Stimulated activated CD4-positive, alpha-beta T cell treated with anti-CD3 and anti-CD28 coated beads, Interleukin-2, amount 100 ng/mL, for 24 hours (primary cell): ENCODE data around the gene PRKAG2.
"Not testable (repeated sequence)": the region's sequence is repeated elsewhere in the genome, so short reads cannot be mapped to it uniquely, and the experiment has no call there.

Experiments used
- DNase-seq, 2 donors: peaks; one replicate each; pipeline ENCODE4 v3.0.0-alpha.2; 2020

PRKAG2 gene

GRCh38 chr7:151599401-151600227, 277.3 kb downstream of the PRKAG2 start:
- peak in 1 of 2 donors; percentile 20 for DNase-seq

- DNase-seq = no peak
These were observed 279.1 kb downstream of the PRKAG2 start for GRCh38 chr7:151597541-151598444.

- no peak for DNase-seq
These were observed 281.1 kb downstream of the PRKAG2 start for GRCh38 chr7:151595702-151596350.

DNA sequence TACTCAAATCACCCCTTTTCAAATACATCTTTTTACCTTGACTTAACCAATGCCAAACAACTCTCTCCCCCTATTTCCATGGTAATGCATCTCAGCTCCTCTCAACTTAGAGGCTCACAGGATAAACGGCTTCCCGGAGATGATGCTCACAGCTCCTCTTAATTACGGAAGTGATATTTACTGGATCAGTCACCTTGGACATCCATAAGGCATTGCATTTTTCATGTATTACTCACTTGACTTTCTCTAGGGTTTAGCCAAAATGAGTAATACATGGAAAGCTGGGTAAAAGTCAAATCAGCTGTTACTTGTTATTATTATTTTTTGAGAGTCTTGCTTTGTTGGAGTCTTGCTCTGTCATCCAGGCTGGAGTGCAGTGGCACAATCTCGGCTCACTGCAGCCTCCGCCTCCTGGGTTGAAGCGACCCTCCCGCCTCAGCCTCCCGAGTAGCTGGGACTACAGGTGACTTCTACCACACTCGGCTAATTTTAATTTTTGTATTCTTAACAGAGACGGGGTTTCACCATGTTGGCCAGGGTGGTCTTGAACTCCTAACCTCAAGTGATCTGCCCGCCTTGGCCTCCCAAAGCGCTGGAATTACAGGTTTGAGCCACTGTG, 283.9 kb downstream of the PRKAG2 start:
- DNase-seq = no peak

DNA sequence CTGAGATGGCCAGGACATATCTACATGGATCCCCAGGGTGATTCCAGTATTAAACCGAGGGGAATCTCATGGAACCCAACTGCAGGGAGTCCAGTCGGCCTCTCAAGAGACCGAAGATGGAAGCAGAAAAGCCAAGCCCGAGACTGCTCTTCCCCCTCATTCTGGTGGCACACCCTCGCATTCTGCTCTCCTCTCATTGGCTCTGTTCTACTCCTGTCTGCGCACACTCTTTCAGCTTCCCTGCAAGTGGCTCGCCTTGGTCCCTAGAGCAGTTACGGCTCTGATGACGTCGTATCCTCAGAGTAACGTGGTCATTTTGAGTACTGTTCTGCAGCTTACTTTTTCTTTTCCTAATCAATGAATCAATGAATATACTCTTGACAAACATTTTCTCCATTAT, 284.6 kb downstream of the PRKAG2 start:
- DNase-seq = no peak

GRCh38 chr7:151591866-151592265, 285.0 kb downstream of the PRKAG2 start:
- DNase-seq = no peak

DNA sequence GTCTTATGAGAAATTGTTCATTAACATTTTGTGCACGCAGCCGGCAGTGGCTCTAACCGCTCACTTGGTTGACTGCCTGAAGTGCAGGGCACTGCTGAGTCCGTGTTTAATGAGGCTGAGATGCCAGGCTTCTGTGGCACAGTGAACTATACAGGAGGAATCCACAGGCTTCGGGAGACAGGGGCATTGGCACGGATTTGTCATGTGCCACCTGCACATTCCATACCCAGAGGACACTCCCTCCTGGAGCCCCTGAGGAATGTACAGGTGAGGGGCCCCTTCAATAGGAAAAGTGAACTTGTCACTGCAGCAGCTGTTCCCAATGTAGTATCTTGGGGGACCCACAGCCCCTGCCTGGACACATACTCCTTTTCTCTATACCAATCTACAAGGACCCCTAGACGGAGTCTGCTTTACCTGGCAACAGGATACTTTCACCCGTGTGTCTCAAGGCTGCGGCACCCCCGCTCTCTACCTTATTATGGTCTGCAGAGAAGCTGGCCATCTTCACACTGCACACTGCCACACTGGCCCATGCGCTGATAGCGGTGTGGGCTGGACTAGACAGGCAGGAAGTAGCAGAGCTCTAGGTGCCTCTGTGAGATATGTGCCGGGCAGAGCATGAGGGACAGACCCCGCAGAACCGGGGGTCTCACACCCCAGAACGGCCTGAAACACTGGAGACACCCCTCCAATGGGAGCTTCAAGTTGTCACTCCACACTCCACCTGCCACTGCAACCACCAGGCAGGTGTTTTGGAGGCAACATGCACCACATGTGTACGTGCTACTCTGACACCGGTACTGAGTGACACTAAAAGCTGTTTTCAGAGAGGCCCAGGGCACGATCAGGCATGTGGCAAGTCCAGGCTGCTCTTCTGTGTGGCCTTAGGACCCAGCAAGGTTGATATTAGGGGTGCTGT, 285.8 kb downstream of the PRKAG2 start:
- DNase-seq = no peak

- DNase-seq = no peak
These were observed 286.7 kb downstream of the PRKAG2 start for GRCh38 chr7:151590071-151590849.

GRCh38 chr7:151588982-151589381, 287.9 kb downstream of the PRKAG2 start:
- DNase-seq = no peak

- no peak for DNase-seq
These were observed 290.2 kb downstream of the PRKAG2 start for GRCh38 chr7:151586531-151587260.

- no peak for DNase-seq
These were observed 291.0 kb downstream of the PRKAG2 start for GRCh38 chr7:151585744-151586393.

GRCh38 chr7:151581741-151582140, 295.2 kb downstream of the PRKAG2 start:
- DNase-seq = no peak

DNA sequence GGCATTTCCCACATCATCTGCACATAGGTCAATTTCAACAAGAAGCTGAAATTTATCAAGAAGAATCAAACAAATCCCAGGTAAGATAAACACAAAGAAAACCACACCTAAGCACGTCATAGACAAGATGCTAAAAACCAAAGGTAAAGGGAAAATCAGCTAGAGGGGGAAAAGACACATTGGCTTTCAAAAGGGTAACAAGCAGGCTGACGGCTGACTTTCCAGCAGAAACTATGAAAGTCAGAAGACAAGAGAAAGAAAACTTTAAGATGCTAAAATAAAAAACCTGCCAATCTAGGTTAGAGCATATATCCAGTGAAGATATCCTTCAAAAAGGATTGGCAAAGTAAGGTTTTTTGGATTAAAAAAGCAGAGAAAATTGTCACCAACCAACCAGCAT, 297.3 kb downstream of the PRKAG2 start:
- DNase-seq = no peak

- DNase-seq = no peak
These were observed 301.5 kb downstream of the PRKAG2 start for GRCh38 chr7:151575410-151575809.

DNA sequence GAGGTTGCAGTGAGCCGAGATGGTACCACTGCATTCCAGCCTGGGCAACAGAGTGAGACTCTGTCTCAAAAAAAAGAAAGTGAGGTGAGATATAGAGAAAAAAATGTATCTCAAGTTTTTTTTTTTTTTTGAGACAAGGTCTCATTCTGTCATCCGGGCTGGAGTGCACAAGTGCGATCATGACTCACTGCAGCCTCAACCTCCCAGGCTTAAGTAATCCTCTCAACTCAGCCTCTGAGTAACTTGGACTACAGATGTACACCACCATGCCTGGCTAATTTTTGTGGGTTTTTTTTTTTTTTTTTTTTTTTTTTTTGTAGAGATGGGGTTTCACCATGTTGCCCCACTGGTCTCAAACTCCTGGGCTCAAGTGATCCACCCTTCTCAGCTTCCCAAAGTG, 303.9 kb downstream of the PRKAG2 start:
- not testable (repeated sequence) for DNase-seq

DNA sequence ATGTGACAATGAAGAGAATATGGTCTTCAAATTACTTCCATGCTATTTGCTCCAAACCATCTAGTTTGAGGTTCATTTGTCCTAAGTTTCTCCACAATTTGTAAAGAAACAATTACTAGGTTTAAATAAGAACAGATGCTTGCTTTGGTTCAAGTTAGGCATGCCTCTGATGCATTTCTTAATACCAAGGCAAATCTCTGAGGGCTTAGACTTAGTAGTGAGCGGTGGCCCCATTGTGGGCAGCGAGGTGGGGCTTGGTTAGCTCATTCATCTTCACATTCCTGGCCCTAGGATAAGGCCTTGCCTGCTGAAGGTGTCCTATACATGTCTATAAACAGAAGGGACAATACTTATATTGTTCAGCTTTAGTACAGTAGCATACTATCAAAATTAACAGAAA, 304.8 kb downstream of the PRKAG2 start:
- DNase-seq = no peak

DNA sequence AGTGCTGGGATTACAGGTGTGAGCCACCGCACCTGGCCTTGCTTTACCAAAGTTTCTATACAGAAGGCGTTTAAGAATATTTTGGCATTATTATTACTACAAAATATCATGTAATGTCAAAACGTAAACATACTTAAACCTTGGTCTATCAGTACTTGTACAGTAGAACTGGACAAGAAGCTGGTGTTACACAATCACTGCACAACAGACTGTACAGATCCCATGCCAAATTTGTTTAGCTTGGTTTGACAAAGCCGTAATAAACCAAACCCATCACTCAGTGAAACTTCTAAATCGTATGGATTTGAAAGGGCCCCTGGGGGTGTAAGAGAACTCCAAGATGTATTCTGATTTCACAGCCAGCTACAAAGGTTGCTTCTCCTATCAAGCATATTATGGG, 305.4 kb downstream of the PRKAG2 start:
- DNase-seq = no peak

- no peak for DNase-seq
These were observed 306.5 kb downstream of the PRKAG2 start for GRCh38 chr7:151570366-151570915.
